Retinal pigment epithelial cell (primary cell): Measurements from ENCODE around the gene UMAD1.
"Not testable (repeated sequence)": the region's sequence is repeated elsewhere in the genome, so short reads cannot be mapped to it uniquely, and the experiment has no call there.

ENCODE experiments used
- DNase-seq: peaks from one replicate; pipeline ENCODE4 v3.0.0-alpha.2; 2010; ENCODE audit warnings: low read depth
- H3K4me3 ChIP-seq: 2 replicates; pipeline ENCODE4 v1.5.1; 2011; ENCODE audit warnings: mild to moderate bottlenecking, low read length, control low read depth, moderate library complexity
- CTCF ChIP-seq: conservative IDR thresholded peaks from 2 replicates; pipeline ENCODE4 v1.5.1; 2011; ENCODE audit warnings: low read depth, low read length, control low read depth, inconsistent platforms

The UMAD1 gene

GRCh38 chr7:7793921-7794320, 153.4 kb downstream of the UMAD1 start:
- no peak for TF ChIP-seq CTCF
- H3K4me3 ChIP-seq = no peak overlapping the region
- no peak for DNase-seq

GRCh38 chr7:7795203-7795602, 154.7 kb downstream of the UMAD1 start:
- no peak overlapping the region for H3K4me3 ChIP-seq
- no peak for DNase-seq
- TF ChIP-seq CTCF = no peak

- no peak for TF ChIP-seq CTCF
- DNase-seq = no peak
- H3K4me3 ChIP-seq = no peak overlapping the region
Observed at GRCh38 chr7:7795630-7796121, 155.1 kb downstream of the UMAD1 start.

- DNase-seq = no peak
- H3K4me3 ChIP-seq = no peak overlapping the region
- no peak for TF ChIP-seq CTCF
Observed at GRCh38 chr7:7798510-7798909, 158.0 kb downstream of the UMAD1 start.

- no peak for TF ChIP-seq CTCF
- DNase-seq = no peak
- H3K4me3 ChIP-seq = no peak overlapping the region
Observed at GRCh38 chr7:7799138-7799537, 158.6 kb downstream of the UMAD1 start.

- no peak for TF ChIP-seq CTCF
Observed at GRCh38 chr7:7802531-7802930, 162.0 kb downstream of the UMAD1 start.

GRCh38 chr7:7803715-7804178, 163.2 kb downstream of the UMAD1 start:
- no peak overlapping the region for H3K4me3 ChIP-seq
- no peak for TF ChIP-seq CTCF
- no peak for DNase-seq

More at GRCh38 chr7:7802531-7802930, 162.0 kb downstream of the UMAD1 start:
- DNase-seq = no peak
- H3K4me3 ChIP-seq = no peak overlapping the region

- not testable (repeated sequence) for DNase-seq, H3K4me3 ChIP-seq
Observed at GRCh38 chr7:7804822-7805221, 164.3 kb downstream of the UMAD1 start.
